22Rv1 (cell line): ENCODE data around the gene ZNF492.

Source experiments
- ZFX ChIP-seq: fragments of 450-650 bp; IDR thresholded peaks from 2 replicates; pipeline ENCODE4 v1.6.1; 2017; ENCODE audit warnings: antibody characterized with exemption, borderline replicate concordance
- TF ChIP-seq, protein P1 (sequence below): fragments of 450-650 bp; IDR thresholded peaks from 2 replicates; pipeline ENCODE4 v1.5.1; 2017; ENCODE audit warnings: mild to moderate bottlenecking

DNA sequence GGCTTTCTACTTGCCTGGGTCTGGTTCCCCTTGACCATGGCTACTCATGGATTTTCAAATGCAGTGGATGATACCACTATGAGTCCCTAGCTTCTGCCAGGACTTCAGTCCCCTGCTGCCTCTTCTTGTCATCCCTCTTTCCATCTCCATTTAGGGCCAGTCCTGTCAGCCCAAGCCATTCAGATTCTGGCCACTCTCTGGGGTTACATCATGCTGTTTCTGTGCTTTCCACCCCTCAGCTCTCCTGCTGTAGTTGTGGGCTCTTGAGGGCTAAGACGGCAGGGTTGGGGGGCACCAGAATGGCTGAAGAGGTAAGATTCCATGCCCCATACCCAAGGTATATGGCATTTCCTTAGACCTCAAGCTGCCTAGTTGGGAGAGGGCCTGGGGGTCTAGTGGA, 13.2 kb upstream of the ZNF492 start:
- TF ChIP-seq, protein P1, sequence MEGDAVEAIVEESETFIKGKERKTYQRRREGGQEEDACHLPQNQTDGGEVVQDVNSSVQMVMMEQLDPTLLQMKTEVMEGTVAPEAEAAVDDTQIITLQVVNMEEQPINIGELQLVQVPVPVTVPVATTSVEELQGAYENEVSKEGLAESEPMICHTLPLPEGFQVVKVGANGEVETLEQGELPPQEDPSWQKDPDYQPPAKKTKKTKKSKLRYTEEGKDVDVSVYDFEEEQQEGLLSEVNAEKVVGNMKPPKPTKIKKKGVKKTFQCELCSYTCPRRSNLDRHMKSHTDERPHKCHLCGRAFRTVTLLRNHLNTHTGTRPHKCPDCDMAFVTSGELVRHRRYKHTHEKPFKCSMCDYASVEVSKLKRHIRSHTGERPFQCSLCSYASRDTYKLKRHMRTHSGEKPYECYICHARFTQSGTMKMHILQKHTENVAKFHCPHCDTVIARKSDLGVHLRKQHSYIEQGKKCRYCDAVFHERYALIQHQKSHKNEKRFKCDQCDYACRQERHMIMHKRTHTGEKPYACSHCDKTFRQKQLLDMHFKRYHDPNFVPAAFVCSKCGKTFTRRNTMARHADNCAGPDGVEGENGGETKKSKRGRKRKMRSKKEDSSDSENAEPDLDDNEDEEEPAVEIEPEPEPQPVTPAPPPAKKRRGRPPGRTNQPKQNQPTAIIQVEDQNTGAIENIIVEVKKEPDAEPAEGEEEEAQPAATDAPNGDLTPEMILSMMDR: no peak
- no peak for TF ChIP-seq ZFX
